K562 (cell line): ENCODE data around the gene MRPL41. TPM values are rescaled to one million over a fixed set of nuclear protein-coding genes. Genes with fewer than 3 reads are reported as not detected.

Source experiments
- HDAC1 ChIP-seq, 2 experiments: fragments of 450-650 bp; IDR thresholded peaks; 2 replicates each; pipeline ENCODE4 v1.6.1; 2016 to 2017; ENCODE audit warnings: inconsistent platforms in 1 of 2, mild to moderate bottlenecking in 1 of 2, moderate library complexity in 1 of 2
- KDM5B ChIP-seq: fragments of 200-600 bp; sonication (generic); IDR thresholded peaks from 2 replicates; pipeline ENCODE4 v1.6.1; 2012; ENCODE audit warnings: low read depth, mild to moderate bottlenecking, moderate library complexity, low read length, control low read depth, inconsistent platforms; ENCODE audit not compliant: insufficient replicate concordance
- L3MBTL2 ChIP-seq: fragments of 450-650 bp; IDR thresholded peaks from 2 replicates; pipeline ENCODE4 v1.6.1; 2016; ENCODE audit warnings: mild to moderate bottlenecking, moderate library complexity
- MAZ ChIP-seq, 2 experiments: fragments of 450-650 bp in 1 of 2; sonication (generic) in 1 of 2; formaldehyde crosslinking; IDR thresholded peaks in 1 of 2; conservative IDR thresholded peaks in 1 of 2; 2 replicates each; pipeline versions ENCODE4 v1.4.0 to v1.5.0; 2020; ENCODE audit warnings: mild to moderate bottlenecking in 1 of 2, missing genetic modification reagents in 1 of 2
- PHF20 ChIP-seq: fragments of 450-650 bp; IDR thresholded peaks from 2 replicates; pipeline ENCODE4 v1.6.1; 2018; ENCODE audit not compliant: partially characterized antibody
- POLR2A ChIP-seq: fragments of 450-650 bp; conservative IDR thresholded peaks from 2 replicates; pipeline ENCODE4 v1.6.1; 2016
- SIN3A ChIP-seq, 2 experiments: fragments of 150-350 bp in 1 of 2; IDR thresholded peaks; 2 replicates each; pipeline ENCODE4 v1.6.1; 2011 to 2016; ENCODE audit warnings: borderline replicate concordance in 2 of 2, low read depth in 2 of 2, low read length in 2 of 2, mild to moderate bottlenecking in 2 of 2, moderate library complexity in 2 of 2; ENCODE audit not compliant: control insufficient read depth in 1 of 2
- SIX5 ChIP-seq, 2 experiments: IDR thresholded peaks; 2 replicates each; pipeline ENCODE4 v1.6.1; 2011; ENCODE audit warnings: low read length in 2 of 2, borderline replicate concordance in 1 of 2, low read depth in 1 of 2, mild to moderate bottlenecking in 1 of 2, moderate library complexity in 1 of 2; ENCODE audit not compliant: insufficient read depth in 1 of 2
- SMAD3 ChIP-seq: fragments of 450-650 bp; formaldehyde crosslinking; conservative IDR thresholded peaks from 2 replicates; pipeline ENCODE4 v1.4.0; 2020; ENCODE audit warnings: mild to moderate bottlenecking
- SMAD4 ChIP-seq: fragments of 250-450 bp; sonication (Bioruptor Pico); conservative IDR thresholded peaks from 2 replicates; pipeline ENCODE4 v1.8.0; 2021; ENCODE audit warnings: inconsistent platforms, mild to moderate bottlenecking, moderate library complexity
- TAF7 ChIP-seq: fragments of 450-650 bp; IDR thresholded peaks from 2 replicates; pipeline ENCODE4 v1.6.1; 2016; ENCODE audit warnings: missing genetic modification characterization, missing compliant biosample characterization
- TGIF2 ChIP-seq: sonication (generic); formaldehyde crosslinking; IDR thresholded peaks from 2 replicates; pipeline ENCODE4 v1.8.1; 2022; ENCODE audit warnings: mild to moderate bottlenecking, missing genetic modification reagents, moderate library complexity
- ZNF24 ChIP-seq: fragments of 450-650 bp; IDR thresholded peaks from 2 replicates; pipeline ENCODE4 v1.6.1; 2016
- ZNF589 ChIP-seq: fragments of 200-800 bp; sonication (Bioruptor generic); IDR thresholded peaks from 2 replicates; pipeline ENCODE4 v1.6.1; 2016; ENCODE audit warnings: low read depth, missing genetic modification characterization, missing compliant biosample characterization
- ZNF695 ChIP-seq: fragments of 450-650 bp; formaldehyde crosslinking; IDR thresholded peaks from 2 replicates; pipeline ENCODE4 v1.4.0; 2020; ENCODE audit warnings: mild to moderate bottlenecking, moderate library complexity
- polyA plus RNA-seq, 8 experiments: library from polyadenylated mRNA; depleted of rRNA in 4 of 8; stranded (reverse) in 5 of 8; unstranded in 3 of 8; fragments of >200 nt; fragmentation: Nextera tagmentation in 2 of 8; fragmentation: Illumina TruSeq in 1 of 8; extraction: Ambion mirVana in 2 of 8; extraction: Trizol in 1 of 8; gene quantifications; 2 replicates each; pipeline versions ENCODE4 v1.2.1 to v1.2.3, GENCODE V29; 2011 to 2014; ENCODE audit warnings: inconsistent platforms in 1 of 8, missing spikeins in 1 of 8
- total RNA-seq, 7 experiments: library from RNA; depleted of rRNA in 6 of 7; stranded (reverse); fragments of >200 nt in 6 of 7; fragmentation: Illumina TruSeq in 2 of 7; extraction: Trizol in 2 of 7; gene quantifications; 2 replicates each; pipeline versions ENCODE4 v1.2.1 to v1.2.3, GENCODE V29; 2011 to 2021; ENCODE audit warnings: low replicate concordance in 1 of 7
- TF ChIP-seq, protein P1 (sequence below): sonication (generic); formaldehyde crosslinking; IDR thresholded peaks from 2 replicates; pipeline ENCODE4 v1.8.0; 2022; ENCODE audit warnings: missing genetic modification reagents, mild to moderate bottlenecking, moderate library complexity, borderline replicate concordance
- TF ChIP-seq, protein P2 (sequence below): fragments of 450-650 bp; IDR thresholded peaks from 2 replicates; pipeline ENCODE4 v1.7.1; 2018; ENCODE audit warnings: mild to moderate bottlenecking, low read depth; ENCODE audit not compliant: partially characterized antibody

Gene MRPL41
- total and polyA plus RNA-seq, 9 of the 15 experiments (the other 6 are each of a cell fraction or from before 2014, with no cell fraction given): 2.6 to 259 (median 21.6) TPM

- TF ChIP-seq ZNF589 (CRISPR knock-in tag) (no peak), PHF20 (no peak), TAF7 (tag) (no peak), MAZ (CRISPR knock-in tag; conservative IDR thresholded peaks at IDR 0.05 in 1 of 2, IDR thresholded peaks at IDR 0.05 in 1 of 2) (peak; percentile 41 to 63), POLR2A (peak; percentile 63), TGIF2 (CRISPR knock-in tag) (peak; percentile 36; the same call in 1 of the 2 replicates), SMAD4 (CRISPR knock-in tag) (peak; percentile 40; the same call in 1 of the 2 replicates), SIX5 (IDR thresholded peaks at IDR 0.05; ENCODE audit: borderline replicate concordance in 1 of 2, insufficient read depth in 1 of 2, low read depth in 1 of 2, low read length in 2 of 2) (no peak), SMAD3 (no peak), ZNF24 (no peak), L3MBTL2 (peak; percentile 68; the same call in 1 of the 2 replicates), ZNF695 (CRISPR knock-in tag) (no peak), HDAC1 (IDR thresholded peaks at IDR 0.05) (peak in 1 of 2 experiments; percentile 85; a peak in 2 of 4 replicates), KDM5B (peak; percentile 46), SIN3A (IDR thresholded peaks at IDR 0.05; ENCODE audit: borderline replicate concordance in 2 of 2, control insufficient read depth in 1 of 2, low read depth in 2 of 2, low read length in 2 of 2) (peak; percentile 60 to 74; a peak in 1 of 4 replicates)
- TF ChIP-seq, protein P1, sequence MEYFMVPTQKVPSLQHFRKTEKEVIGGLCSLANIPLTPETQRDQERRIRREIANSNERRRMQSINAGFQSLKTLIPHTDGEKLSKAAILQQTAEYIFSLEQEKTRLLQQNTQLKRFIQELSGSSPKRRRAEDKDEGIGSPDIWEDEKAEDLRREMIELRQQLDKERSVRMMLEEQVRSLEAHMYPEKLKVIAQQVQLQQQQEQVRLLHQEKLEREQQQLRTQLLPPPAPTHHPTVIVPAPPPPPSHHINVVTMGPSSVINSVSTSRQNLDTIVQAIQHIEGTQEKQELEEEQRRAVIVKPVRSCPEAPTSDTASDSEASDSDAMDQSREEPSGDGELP (CRISPR knock-in tag): no peak; the same call in 1 of the 2 replicates
- TF ChIP-seq, protein P2, sequence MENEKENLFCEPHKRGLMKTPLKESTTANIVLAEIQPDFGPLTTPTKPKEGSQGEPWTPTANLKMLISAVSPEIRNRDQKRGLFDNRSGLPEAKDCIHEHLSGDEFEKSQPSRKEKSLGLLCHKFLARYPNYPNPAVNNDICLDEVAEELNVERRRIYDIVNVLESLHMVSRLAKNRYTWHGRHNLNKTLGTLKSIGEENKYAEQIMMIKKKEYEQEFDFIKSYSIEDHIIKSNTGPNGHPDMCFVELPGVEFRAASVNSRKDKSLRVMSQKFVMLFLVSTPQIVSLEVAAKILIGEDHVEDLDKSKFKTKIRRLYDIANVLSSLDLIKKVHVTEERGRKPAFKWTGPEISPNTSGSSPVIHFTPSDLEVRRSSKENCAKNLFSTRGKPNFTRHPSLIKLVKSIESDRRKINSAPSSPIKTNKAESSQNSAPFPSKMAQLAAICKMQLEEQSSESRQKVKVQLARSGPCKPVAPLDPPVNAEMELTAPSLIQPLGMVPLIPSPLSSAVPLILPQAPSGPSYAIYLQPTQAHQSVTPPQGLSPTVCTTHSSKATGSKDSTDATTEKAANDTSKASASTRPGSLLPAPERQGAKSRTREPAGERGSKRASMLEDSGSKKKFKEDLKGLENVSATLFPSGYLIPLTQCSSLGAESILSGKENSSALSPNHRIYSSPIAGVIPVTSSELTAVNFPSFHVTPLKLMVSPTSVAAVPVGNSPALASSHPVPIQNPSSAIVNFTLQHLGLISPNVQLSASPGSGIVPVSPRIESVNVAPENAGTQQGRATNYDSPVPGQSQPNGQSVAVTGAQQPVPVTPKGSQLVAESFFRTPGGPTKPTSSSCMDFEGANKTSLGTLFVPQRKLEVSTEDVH: peak; percentile 100
These were observed 39.0 kb downstream of the MRPL41 start, which contains the start of gene ZMYND19 (continued) for GRCh38 chr9:137590469-137591383.
